Pericardium fibroblast (primary cell): ENCODE results near the gene SOAT1. TPM values are rescaled to one million over a fixed set of nuclear protein-coding genes. Genes with fewer than 3 reads are reported as not detected.

ENCODE experiments used
- total RNA-seq: library from RNA; depleted of rRNA; stranded (reverse); fragments of >200 nt; gene quantifications from 2 replicates; pipeline ENCODE4 v1.2.3, GENCODE V29; 2015

The SOAT1 gene
- total RNA-seq: 19.4 and 23.2 TPM in 2 replicates

GRCh38 chr1:179293340-179294327 lies at the start of gene SOAT1:
Gene SOAT1, plus strand, starts transcription at chr1:179293797. Its CDS starts 8,888 bp downstream, at chr1:179302685.

DNA sequence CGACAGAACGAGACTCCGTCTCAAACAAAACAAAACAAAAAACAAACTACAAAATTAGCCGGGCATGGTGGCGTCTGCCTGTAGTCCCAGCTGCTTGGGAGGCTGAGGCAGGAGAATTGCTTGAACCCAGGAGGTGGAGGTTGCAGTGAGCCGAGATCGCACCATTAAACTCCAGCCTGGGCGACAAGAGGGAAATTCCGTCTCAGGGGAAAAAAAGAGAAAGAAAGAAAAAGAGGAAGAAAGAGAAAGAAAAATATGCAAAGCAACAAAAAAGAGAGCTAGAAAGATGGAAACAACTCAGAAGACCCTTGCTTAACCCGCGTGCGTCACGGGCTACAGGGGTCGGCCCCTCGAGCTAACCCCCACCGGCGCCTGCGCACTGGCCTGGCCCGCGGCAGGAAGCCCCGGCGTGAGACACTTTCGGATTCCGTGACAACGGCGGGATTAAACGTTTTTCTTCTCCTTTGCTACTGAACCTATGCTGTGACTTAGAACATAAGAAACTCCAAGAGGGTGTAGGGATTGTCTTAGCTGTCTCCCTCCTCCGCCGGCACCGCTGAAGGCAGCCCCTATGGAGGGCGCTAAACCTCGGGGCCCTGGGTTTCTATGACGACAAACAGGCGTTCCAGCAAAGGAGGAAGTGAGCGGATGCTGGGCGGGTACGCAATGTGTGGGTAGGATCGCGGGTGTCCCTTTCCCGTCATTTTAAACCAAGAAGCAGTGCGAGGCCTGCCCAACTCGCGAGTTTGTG lies 71.9 kb downstream of the SOAT1 start, which contains the start of gene AXDND1:
TSS of gene AXDND1 (plus strand) at position 630 of the 751 bp plus-strand sequence. CDS start 539 bp downstream, outside the sequence.

Other genes with a start within 250 kb of the SOAT1 start
- 19.2 and 60.9 TPM in 2 replicates for gene TOR3A, start 211.7 kb upstream of the SOAT1 start, total RNA-seq
- gene ABL2, start 64.1 kb upstream of the SOAT1 start, total RNA-seq: 6.8 and 11.0 TPM in 2 replicates
- gene AXDND1, start 72.2 kb downstream of the SOAT1 start, total RNA-seq: 0.09 TPM in 1 of 2 replicates, not detected in the other